ENCODE measurements around the gene PLEKHH3.

Gene PLEKHH3, protein sequence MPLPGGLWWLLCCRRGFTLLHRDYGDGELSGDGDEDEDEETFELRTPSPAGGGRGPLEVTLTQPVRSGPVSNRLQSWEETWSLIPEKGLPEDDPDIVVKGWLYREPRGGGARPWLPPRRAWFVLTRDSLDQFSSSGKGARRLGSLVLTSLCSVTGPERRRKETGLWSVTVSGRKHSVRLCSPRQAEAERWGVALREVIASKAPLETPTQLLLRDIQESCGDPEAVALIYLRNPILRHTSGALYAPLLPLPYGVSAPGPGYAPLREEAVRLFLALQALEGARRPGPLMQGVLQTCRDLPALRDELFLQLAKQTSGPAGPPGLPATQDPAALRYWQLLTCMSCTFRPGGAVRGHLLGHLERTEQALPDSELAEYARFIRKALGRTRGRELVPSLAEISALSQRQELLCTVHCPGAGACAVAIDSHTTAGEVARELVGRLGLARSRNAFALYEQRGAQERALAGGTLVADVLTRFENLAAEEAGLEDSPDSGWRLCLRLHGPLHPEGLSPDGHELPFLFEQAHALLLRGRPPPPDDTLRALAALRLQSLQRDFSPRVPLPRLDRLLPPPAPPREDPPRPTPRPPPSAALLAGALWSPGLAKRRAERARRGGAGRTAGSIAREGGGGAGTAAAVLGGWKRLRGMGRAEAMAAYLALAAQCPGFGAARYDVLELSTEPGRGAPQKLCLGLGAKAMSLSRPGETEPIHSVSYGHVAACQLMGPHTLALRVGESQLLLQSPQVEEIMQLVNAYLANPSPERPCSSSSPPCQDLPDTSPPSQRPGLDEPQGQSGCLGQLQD

DNA sequence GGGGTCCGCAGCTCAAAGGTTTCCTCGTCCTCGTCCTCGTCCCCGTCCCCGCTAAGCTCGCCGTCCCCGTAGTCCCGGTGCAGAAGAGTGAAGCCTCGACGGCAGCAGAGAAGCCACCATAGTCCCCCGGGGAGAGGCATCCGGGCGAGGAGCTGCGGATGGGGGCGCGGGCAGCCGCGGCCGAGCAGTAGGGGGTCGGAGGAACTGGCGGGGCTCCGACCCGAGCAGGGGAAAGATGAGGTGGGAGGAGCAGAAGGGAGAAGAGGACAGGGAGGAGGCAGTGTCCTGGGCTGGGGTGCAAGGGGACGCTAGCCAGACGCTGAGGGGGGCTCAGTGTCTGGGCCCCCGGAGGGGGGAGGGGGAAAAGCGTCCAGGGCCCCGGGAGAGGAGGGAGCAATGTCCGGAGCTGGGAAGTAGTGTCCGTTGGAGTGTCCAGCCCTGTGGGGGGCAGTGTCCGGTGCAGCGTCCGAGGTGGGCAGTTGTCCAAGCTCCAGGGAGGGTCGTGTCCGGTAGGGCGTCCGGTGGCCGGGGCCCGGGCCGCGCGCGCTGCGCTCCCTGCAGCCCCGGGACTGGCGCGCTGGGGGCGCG is at the start of gene PLEKHH3:
TSS of gene PLEKHH3 (minus strand) at position 571 of the 588 bp plus-strand sequence. CDS start at position 140, 431 bp downstream.
- peak within 1 kb of the TSS; percentile 83 for H3K4me3 ChIP-seq (ENCODE audit: control insufficient read depth, low read depth, low read length)
- TF ChIP-seq, protein P1, sequence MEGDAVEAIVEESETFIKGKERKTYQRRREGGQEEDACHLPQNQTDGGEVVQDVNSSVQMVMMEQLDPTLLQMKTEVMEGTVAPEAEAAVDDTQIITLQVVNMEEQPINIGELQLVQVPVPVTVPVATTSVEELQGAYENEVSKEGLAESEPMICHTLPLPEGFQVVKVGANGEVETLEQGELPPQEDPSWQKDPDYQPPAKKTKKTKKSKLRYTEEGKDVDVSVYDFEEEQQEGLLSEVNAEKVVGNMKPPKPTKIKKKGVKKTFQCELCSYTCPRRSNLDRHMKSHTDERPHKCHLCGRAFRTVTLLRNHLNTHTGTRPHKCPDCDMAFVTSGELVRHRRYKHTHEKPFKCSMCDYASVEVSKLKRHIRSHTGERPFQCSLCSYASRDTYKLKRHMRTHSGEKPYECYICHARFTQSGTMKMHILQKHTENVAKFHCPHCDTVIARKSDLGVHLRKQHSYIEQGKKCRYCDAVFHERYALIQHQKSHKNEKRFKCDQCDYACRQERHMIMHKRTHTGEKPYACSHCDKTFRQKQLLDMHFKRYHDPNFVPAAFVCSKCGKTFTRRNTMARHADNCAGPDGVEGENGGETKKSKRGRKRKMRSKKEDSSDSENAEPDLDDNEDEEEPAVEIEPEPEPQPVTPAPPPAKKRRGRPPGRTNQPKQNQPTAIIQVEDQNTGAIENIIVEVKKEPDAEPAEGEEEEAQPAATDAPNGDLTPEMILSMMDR (conservative IDR thresholded peaks at IDR 0.05; ENCODE audit: control insufficient read depth, insufficient read depth, low read depth, low read length) = no peak
- no peak for DNase-seq (ENCODE audit: low read depth)

DNA sequence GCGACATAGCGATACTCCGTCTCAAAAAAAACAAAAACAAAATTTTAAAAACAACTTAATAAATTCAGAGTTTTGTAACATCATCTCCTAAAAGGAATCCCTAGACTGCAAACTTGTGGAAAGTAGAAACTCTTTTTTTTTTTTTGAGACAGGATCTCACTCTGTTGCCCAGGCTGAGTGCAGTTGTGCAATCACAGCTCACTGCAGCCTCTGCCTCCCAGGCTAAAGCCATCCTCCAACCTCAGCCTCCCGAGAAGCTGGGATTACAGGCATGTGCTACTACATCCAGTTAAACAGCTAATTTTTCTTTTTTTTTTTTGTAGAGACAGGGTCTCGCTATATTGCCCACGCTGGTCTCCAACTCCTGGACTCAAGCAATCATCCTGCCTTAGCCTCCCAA is 48.3 kb upstream of the PLEKHH3 start:
- TF ChIP-seq, protein P1 (conservative IDR thresholded peaks at IDR 0.05; ENCODE audit: control insufficient read depth, insufficient read depth, low read depth, low read length) = no peak
- no peak overlapping the region for H3K4me3 ChIP-seq (ENCODE audit: control insufficient read depth, low read depth, low read length)
- no peak for DNase-seq (ENCODE audit: low read depth)

DNA sequence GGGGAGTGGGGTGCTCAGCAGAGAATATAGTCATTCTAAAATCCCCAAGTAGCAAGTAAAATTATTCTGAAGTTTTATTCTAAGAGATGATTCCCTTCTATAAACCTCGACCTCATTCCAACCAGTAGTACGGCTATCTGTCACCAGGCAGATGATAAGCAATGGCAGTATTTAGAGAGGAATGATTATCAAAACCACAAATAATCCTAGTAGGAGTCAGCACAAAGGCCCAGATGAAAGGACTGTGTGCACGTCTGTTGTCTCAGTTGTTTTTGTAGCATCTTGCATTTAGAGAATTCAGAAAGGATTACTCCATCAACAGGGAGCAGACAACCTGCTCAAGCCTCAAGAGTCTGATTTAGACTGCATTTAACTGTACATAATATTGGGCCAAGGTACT is 46.8 kb upstream of the PLEKHH3 start:
- DNase-seq (ENCODE audit: low read depth) = no peak
- TF ChIP-seq, protein P1 (conservative IDR thresholded peaks at IDR 0.05; ENCODE audit: control insufficient read depth, insufficient read depth, low read depth, low read length) = no peak
- no peak overlapping the region for H3K4me3 ChIP-seq (ENCODE audit: control insufficient read depth, low read depth, low read length)

DNA sequence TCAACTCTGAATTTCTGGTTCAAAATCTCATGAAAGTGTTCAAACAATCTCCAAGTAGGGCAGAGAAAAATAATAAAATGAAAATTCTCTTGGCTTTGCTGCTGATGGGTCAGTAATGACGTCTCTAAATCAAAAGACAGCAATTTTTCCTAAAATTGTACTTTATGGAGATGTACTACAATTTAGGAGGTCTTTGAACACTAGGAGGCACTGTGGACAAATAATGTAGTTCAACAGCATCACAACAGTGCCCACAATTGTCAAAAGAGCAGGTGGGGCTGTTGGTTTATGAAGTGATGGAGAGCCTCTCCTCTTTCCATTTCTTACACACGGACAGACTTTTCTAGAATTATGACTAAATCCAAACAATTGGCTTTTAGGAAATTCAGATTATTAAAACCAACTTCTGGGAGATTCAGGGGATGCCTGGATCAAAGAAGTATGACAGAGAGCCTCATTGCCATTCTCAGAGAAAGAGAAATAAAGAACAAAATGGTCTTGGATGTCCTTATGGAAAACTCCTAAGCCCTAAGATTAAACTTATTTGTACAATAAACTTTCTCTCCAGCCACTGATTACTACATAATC is 44.3 kb upstream of the PLEKHH3 start:
- TF ChIP-seq, protein P1 (conservative IDR thresholded peaks at IDR 0.05; ENCODE audit: control insufficient read depth, insufficient read depth, low read depth, low read length) = peak; percentile 72
- peak; percentile 76 for DNase-seq (ENCODE audit: low read depth)

DNA sequence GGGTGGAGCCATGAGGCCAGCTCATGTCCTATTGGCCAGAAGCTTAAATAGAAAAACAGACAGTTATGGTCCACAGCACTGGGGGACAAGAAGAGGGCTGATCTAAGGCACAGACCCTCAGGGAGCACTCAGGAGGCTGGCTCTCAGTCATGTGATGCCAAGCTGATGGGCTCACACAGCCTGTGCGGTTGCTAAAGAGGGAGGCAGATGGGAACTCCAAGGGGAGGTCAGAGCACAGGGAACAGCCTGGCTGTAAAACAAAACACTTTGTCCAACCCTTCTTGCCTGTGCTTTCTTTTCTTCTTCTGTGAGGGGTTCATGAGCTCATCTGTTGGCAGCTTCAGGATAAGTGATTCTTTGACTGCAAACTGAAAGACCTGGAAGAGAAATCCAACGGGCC is 32.8 kb upstream of the PLEKHH3 start:
- peak; percentile 4 for DNase-seq (ENCODE audit: low read depth)
- no peak overlapping the region for H3K4me3 ChIP-seq (ENCODE audit: control insufficient read depth, low read depth, low read length)
- TF ChIP-seq, protein P1 (conservative IDR thresholded peaks at IDR 0.05; ENCODE audit: control insufficient read depth, insufficient read depth, low read depth, low read length) = no peak

More for the DNA sequence above, 44.3 kb upstream of the PLEKHH3 start:
- no peak overlapping the region for H3K4me3 ChIP-seq (ENCODE audit: control insufficient read depth, low read depth, low read length)

DNA sequence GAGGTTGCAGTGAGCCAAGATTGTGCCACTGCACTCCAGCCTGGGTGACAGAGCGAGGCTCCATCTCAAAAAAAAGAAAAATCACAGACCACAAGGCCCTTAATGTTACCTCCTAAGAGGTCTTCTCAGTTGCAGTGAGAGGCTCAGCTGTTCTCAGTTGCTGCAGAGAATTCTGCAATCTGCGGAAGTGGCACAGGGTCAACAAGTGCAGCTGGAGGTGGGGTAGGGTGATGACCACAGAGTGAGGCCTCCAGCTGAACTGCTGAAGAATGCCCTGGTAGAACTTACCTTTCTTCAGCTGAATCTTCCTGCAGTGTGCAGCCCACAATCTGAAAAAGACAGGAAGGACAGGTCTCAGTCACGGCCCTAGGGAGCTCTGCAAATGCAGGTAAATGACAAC is 31.8 kb upstream of the PLEKHH3 start:
- no peak overlapping the region for H3K4me3 ChIP-seq (ENCODE audit: control insufficient read depth, low read depth, low read length)
- TF ChIP-seq, protein P1 (conservative IDR thresholded peaks at IDR 0.05; ENCODE audit: control insufficient read depth, insufficient read depth, low read depth, low read length) = no peak
- no peak for DNase-seq (ENCODE audit: low read depth)

All from fibroblast of mammary gland (primary cell).